GM13976 (cell line): ENCODE data around the gene FAM83D.
"Not testable (repeated sequence)": the region's sequence is repeated elsewhere in the genome, so short reads cannot be mapped to it uniquely, and the experiment has no call there.

Experiments used
- DNase-seq: peaks from one replicate; pipeline ENCODE4 v3.0.0; 2012; ENCODE audit warnings: low spot score
- CTCF ChIP-seq: IDR thresholded peaks from 2 replicates; pipeline ENCODE4 v1.5.1; 2012; ENCODE audit warnings: borderline replicate concordance, mild to moderate bottlenecking; ENCODE audit not compliant: insufficient read depth; ENCODE audit errors: extremely low read depth, missing control alignments, control extremely low read depth
- in situ Hi-C: fragments of 300-500 bp; cut with MboI; formaldehyde crosslinking; loops from one replicate; pipeline ENCODE4 v1.12.0; 2022; ENCODE audit warnings: low sequenced_read_pairs, mixed read lengths, inconsistent platforms; ENCODE audit not compliant: unreplicated experiment

Gene FAM83D

GRCh38 chr20:38986663-38987062 is 60.4 kb downstream of the FAM83D start:
- DNase-seq: no peak
- in situ Hi-C loops: no loop called here
- TF ChIP-seq CTCF: no peak

GRCh38 chr20:38987777-38988176 is 61.6 kb downstream of the FAM83D start:
- peak; percentile 58 for DNase-seq
- in situ Hi-C loops: no loop called here
- TF ChIP-seq CTCF: no peak

- TF ChIP-seq CTCF: no peak
- DNase-seq: no peak
- in situ Hi-C loops: no loop called here
Measured at GRCh38 chr20:38990728-38991127, 64.5 kb downstream of the FAM83D start.

GRCh38 chr20:38991814-38992704 is 65.8 kb downstream of the FAM83D start:
- in situ Hi-C loops: no loop called here
- no peak for TF ChIP-seq CTCF
- DNase-seq: no peak

GRCh38 chr20:38995536-38996044 is 69.4 kb downstream of the FAM83D start:
- no peak for TF ChIP-seq CTCF
- in situ Hi-C loops: no loop called here
- DNase-seq: no peak

- in situ Hi-C loops, DNase-seq: not testable (repeated sequence)
Measured at GRCh38 chr20:38996866-38997265, 70.6 kb downstream of the FAM83D start.

- DNase-seq: peak; percentile 82
- TF ChIP-seq CTCF: peak; percentile 24
- in situ Hi-C loops: no loop called here
Measured at GRCh38 chr20:38997622-38998021, 71.4 kb downstream of the FAM83D start.
